Kidney (tissue), 22 donors: ENCODE results near the gene CDK9. TPM values are rescaled to one million over a fixed set of nuclear protein-coding genes. Genes with fewer than 3 reads are reported as not detected.
A peak's percentile ranks its signal among the peaks of the same experiment; 100 is the strongest.

Experiments
- DNase-seq, 5 donors: peaks; one replicate each; pipeline ENCODE4 v3.0.0-alpha.2; 2013 to 2020
- FAIRE-seq: peaks from 2 replicates; lab custom pipeline; 2012; peaks lifted over from hg19 to GRCh38; lab: Jason Lieb, UNC
- H3K27ac ChIP-seq, 2 donors: one replicate each; pipeline ENCODE4 v1.7.0; 2013; ENCODE audit warnings: low read depth in 2 of 2, low read length in 2 of 2, inconsistent platforms in 1 of 2
- H3K27me3 ChIP-seq: one replicate; pipeline ENCODE4 v1.7.1; 2013; ENCODE audit warnings: low read length, inconsistent platforms; ENCODE audit not compliant: control insufficient read depth, insufficient read depth
- H3K36me3 ChIP-seq, 3 donors: one replicate each; pipeline versions ENCODE4 v1.7.0 to v1.7.1; 2013; ENCODE audit warnings: low read length in 3 of 3, control low read depth in 1 of 3, inconsistent platforms in 1 of 3; ENCODE audit not compliant: insufficient read depth in 3 of 3, control insufficient read depth in 2 of 3
- H3K4me1 ChIP-seq, 3 donors: one replicate each; pipeline versions ENCODE4 v1.7.0 to v1.7.1; 2013; ENCODE audit warnings: low read length in 3 of 3, inconsistent platforms in 1 of 3, low read depth in 1 of 3; ENCODE audit not compliant: control insufficient read depth in 2 of 3, insufficient read depth in 2 of 3
- H3K4me3 ChIP-seq, 3 donors: one replicate each; pipeline versions ENCODE4 v1.7.0 to v1.8.1; 2013; ENCODE audit warnings: low read length in 3 of 3, control low read depth in 1 of 3, inconsistent platforms in 1 of 3
- H3K9ac ChIP-seq, 3 donors: one replicate each; pipeline versions ENCODE4 v1.7.0 to v1.7.1; 2013; ENCODE audit warnings: low read length in 3 of 3, control low read depth in 1 of 3, inconsistent platforms in 1 of 3
- H3K9me3 ChIP-seq, 3 donors: one replicate each; pipeline versions ENCODE4 v1.7.0 to v1.7.1; 2013; ENCODE audit warnings: low read length in 3 of 3, control low read depth in 1 of 3, inconsistent platforms in 1 of 3; ENCODE audit not compliant: control insufficient read depth in 2 of 3, insufficient read depth in 1 of 3
- CTCF ChIP-seq: IDR thresholded peaks from 3 replicates; pipeline ENCODE4 v1.5.1; 2012; ENCODE audit warnings: mild to moderate bottlenecking, moderate library complexity, borderline replicate concordance; ENCODE audit not compliant: insufficient read depth; ENCODE audit errors: extremely low read depth
- intact Hi-C: fragments of 100-400 bp; cut with DNase I; formaldehyde crosslinking; loops from one replicate; pipeline ENCODE4 v1.11.1; 2022
- long read RNA-seq, 10 donors: library from polyadenylated mRNA in 1 of 10; unstranded in 1 of 10; transcript quantifications; one replicate each; pipeline ENCODE4 v2.0.0 and lab custom pipeline, GENCODE V29; 2021 to 2026
- polyA plus RNA-seq: library from polyadenylated mRNA; stranded (reverse); fragments of 350-450 nt; fragmentation: Illumina TruSeq; extraction: RNeasy Lipid Tissue Mini Kit (QIAGEN cat#74804); gene quantifications from one replicate; pipeline ENCODE4 v1.2.3, GENCODE V29; 2014; ENCODE audit warnings: low read depth, low replicate concordance; ENCODE audit not compliant: insufficient read depth
- total RNA-seq: library from RNA; stranded (reverse); fragmentation: NEBNext Ultra II Directional; extraction: Animal tissue kit (Norgen Biotek cat#: 25700); gene quantifications from one replicate; pipeline ENCODE4 v1.2.1, GENCODE V29; 2021
- donor health status: control.
- donor health status: control.
- donor health status: control.
- donor health status: control.
- donor health status: control.
- donor health status: DM: yes; HTN: yes; CAD: no.
- donor health status: Normal renal cell carcinoma (clear cell type).

Gene CDK9
- total RNA-seq (93.5 TPM), polyA plus RNA-seq (45.2 TPM)
- long read RNA-seq, donor 1, transcript CDK9-201 (7 exons, 2,463 nt), result major isoform, 11 of 27 reads
- long read RNA-seq, donor 1, partial matches to known transcripts, result 9 of 27 reads
- long read RNA-seq, donor 1, other reads (novel, unspliced or antisense), result 0 of 27 reads
- long read RNA-seq, donor 2, transcript CDK9-201 (7 exons, 2,463 nt), result major isoform, 23 of 32 reads
- long read RNA-seq, donor 2, partial matches to known transcripts, result 6 of 32 reads
- long read RNA-seq, donor 2, other reads (novel, unspliced or antisense), result 0 of 32 reads
- long read RNA-seq, donor 3, transcript CDK9-201 (7 exons, 2,463 nt), result major isoform, 7 of 37 reads
- long read RNA-seq, donor 3, partial matches to known transcripts, result 24 of 37 reads
- long read RNA-seq, donor 3, other reads (novel, unspliced or antisense), result 0 of 37 reads
- long read RNA-seq, donor 4, transcript CDK9-201 (7 exons, 2,463 nt), result major isoform, 14 of 29 reads
- long read RNA-seq, donor 4, partial matches to known transcripts, result 13 of 29 reads
- long read RNA-seq, donor 4, other reads (novel, unspliced or antisense), result 0 of 29 reads
- long read RNA-seq, donor 5, partial matches to known transcripts, result 0 of 2 reads
- long read RNA-seq, donor 5, other reads (novel, unspliced or antisense), result 0 of 2 reads
- long read RNA-seq, donor 6, partial matches to known transcripts, result 0 of 5 reads
- long read RNA-seq, donor 6, other reads (novel, unspliced or antisense), result 0 of 5 reads
- long read RNA-seq, donor 7, transcript CDK9-201 (7 exons, 2,463 nt), result major isoform, 51 of 67 reads
- long read RNA-seq, donor 7, partial matches to known transcripts, result 4 of 67 reads
- long read RNA-seq, donor 7, other reads (novel, unspliced or antisense), result 10 of 67 reads
- long read RNA-seq, donor 8, transcript CDK9-201 (7 exons, 2,463 nt), result major isoform, 8 of 28 reads
- long read RNA-seq, donor 8, transcript CDK9-205 (2 exons, 458 nt), result major isoform, 8 of 28 reads
- long read RNA-seq, donor 8, partial matches to known transcripts, result 12 of 28 reads
- long read RNA-seq, donor 8, other reads (novel, unspliced or antisense), result 0 of 28 reads
- long read RNA-seq, donor 9, transcript CDK9-201 (7 exons, 2,463 nt), result major isoform, 5 of 5 reads
- long read RNA-seq, donor 9, partial matches to known transcripts, result 0 of 5 reads
- long read RNA-seq, donor 9, other reads (novel, unspliced or antisense), result 0 of 5 reads
- long read RNA-seq, donor 10, transcript CDK9-201 (7 exons, 2,463 nt), result major isoform, 9 of 30 reads
- long read RNA-seq, donor 10, partial matches to known transcripts, result 16 of 30 reads
- long read RNA-seq, donor 10, other reads (novel, unspliced or antisense), result 0 of 30 reads

- Histone ChIP-seq H3K36me3 (peaks cover 8 to 39% (median 29%) of the 10 kb centered on the region in 3 donors), H3K9me3 (no peaks in the 10 kb centered on the region), H3K4me1 (peaks cover 0 to 11% (median 4%) of the 10 kb centered on the region in 3 donors), H3K4me3 (peak within 1 kb of the TSS; percentile 62 to 84 (median 75)), H3K9ac (peak within 1 kb of the TSS; percentile 36 to 61 (median 60)), H3K27me3 (no peaks in the 10 kb centered on the region), H3K27ac (peak within 1 kb of the TSS; percentile 86 to 91)
- TF ChIP-seq CTCF, result peak; percentile 16
- intact Hi-C loops, result no loop called here
- DNase-seq, result peak; percentile 92 to 97 (median 95)
- FAIRE-seq, result no peak
These were observed at the start of gene CDK9 for GRCh38 chr9:127785933-127786772. Gene CDK9, plus strand, starts transcription at chr9:127786034. Its CDS starts 115 bp downstream, at chr9:127786149.

GRCh38 chr9:127738666-127739065 is 47.2 kb upstream of the CDK9 start:
- Histone ChIP-seq H3K36me3 (no peaks in the 10 kb centered on the region), H3K27me3 (no peaks in the 10 kb centered on the region), H3K9ac (no peak overlapping the region), H3K9me3 (no peaks in the 10 kb centered on the region), H3K4me1 (peaks cover 0 to 13% (median 7%) of the 10 kb centered on the region in 3 donors), H3K4me3 (no peak overlapping the region), H3K27ac (no peak overlapping the region)
- no peak for FAIRE-seq
- intact Hi-C loops, result no loop called here
- no peak for TF ChIP-seq CTCF
- DNase-seq, result peak in 1 of 5 donors; percentile 46
